HEK293 (cell line): ENCODE results near the gene SSBP3.

Experiments used
- CTCF ChIA-PET: fragments of 350-600 bp; formaldehyde crosslinking; extraction: SDS; loops from one replicate; lab custom pipeline; 2021; ENCODE audit warnings: antibody characterized with exemption; lab: Yijun Ruan, JAX
- POLR2A ChIA-PET: fragments of 300-600 bp; formaldehyde crosslinking; extraction: SDS; loops from one replicate; lab custom pipeline; 2020; ENCODE audit warnings: antibody characterized with exemption, inconsistent platforms; lab: Yijun Ruan, JAX
- H3K27ac ChIP-seq: fragments of 200-500 bp; sonication (Bioruptor generic); 2 replicates; pipeline ENCODE4 v1.5.1; 2014; ENCODE audit warnings: low read depth, low read length, control low read depth, inconsistent platforms; ENCODE audit errors: extremely low read depth
- H3K36me3 ChIP-seq, 2 experiments: fragments of 200-500 bp in 1 of 2; sonication (Bioruptor generic) in 1 of 2; 1 replicate in 1 of 2; 2 replicates in 1 of 2; pipeline ENCODE4 v1.5.1; 2014 to 2017; ENCODE audit warnings: inconsistent platforms in 2 of 2, low read length in 2 of 2; ENCODE audit not compliant: control insufficient read depth in 2 of 2, insufficient read depth in 1 of 2
- H3K4me1 ChIP-seq: fragments of 200-500 bp; sonication (Bioruptor generic); 2 replicates; pipeline ENCODE4 v1.5.1; 2014; ENCODE audit warnings: mild to moderate bottlenecking, low read length, inconsistent platforms; ENCODE audit not compliant: control insufficient read depth, insufficient read depth
- H3K4me3 ChIP-seq: 2 replicates; pipeline ENCODE4 v1.5.1; 2011; ENCODE audit warnings: low read depth, mild to moderate bottlenecking, control low read depth, low read length, moderate library complexity
- H3K9me3 ChIP-seq: fragments of 200-500 bp; sonication (Bioruptor generic); 2 replicates; pipeline ENCODE4 v1.5.1; 2014; ENCODE audit warnings: low read depth, low read length, inconsistent platforms; ENCODE audit not compliant: control insufficient read depth, insufficient read depth
- GLIS1 ChIP-seq: fragments of 450-650 bp; formaldehyde crosslinking; IDR thresholded peaks from 2 replicates; pipeline ENCODE4 v1.5.1; 2016; ENCODE audit warnings: missing biosample characterization, missing genetic modification characterization
- GLIS2 ChIP-seq: fragments of 450-650 bp; formaldehyde crosslinking; IDR thresholded peaks from 2 replicates; pipeline ENCODE4 v1.5.1; 2016; ENCODE audit warnings: missing biosample characterization, missing genetic modification characterization
- KLF17 ChIP-seq: fragments of 450-650 bp; formaldehyde crosslinking; IDR thresholded peaks from 2 replicates; pipeline ENCODE4 v1.5.1; 2016; ENCODE audit warnings: missing biosample characterization, missing genetic modification characterization
- OSR2 ChIP-seq: fragments of 450-650 bp; formaldehyde crosslinking; IDR thresholded peaks from 2 replicates; pipeline ENCODE4 v1.5.1; 2016; ENCODE audit warnings: missing biosample characterization, missing genetic modification characterization
- PRDM2 ChIP-seq: fragments of 450-650 bp; formaldehyde crosslinking; IDR thresholded peaks from 2 replicates; pipeline ENCODE4 v1.5.1; 2016; ENCODE audit warnings: missing biosample characterization, missing genetic modification characterization, borderline replicate concordance
- WT1 ChIP-seq: fragments of 450-650 bp; formaldehyde crosslinking; IDR thresholded peaks from 2 replicates; pipeline ENCODE4 v1.5.1; 2016; ENCODE audit warnings: missing biosample characterization, missing genetic modification characterization
- ZBTB48 ChIP-seq: fragments of 450-650 bp; formaldehyde crosslinking; IDR thresholded peaks from 2 replicates; pipeline ENCODE4 v1.5.1; 2016; ENCODE audit warnings: missing biosample characterization, missing genetic modification characterization
- ZNF121 ChIP-seq: fragments of 450-650 bp; formaldehyde crosslinking; IDR thresholded peaks from 2 replicates; pipeline ENCODE4 v1.5.1; 2016; ENCODE audit warnings: missing biosample characterization, missing genetic modification characterization
- ZNF174 ChIP-seq: fragments of 450-650 bp; formaldehyde crosslinking; IDR thresholded peaks from 2 replicates; pipeline ENCODE4 v1.5.0; 2017; ENCODE audit warnings: missing biosample characterization, mild to moderate bottlenecking, missing genetic modification characterization
- ZNF398 ChIP-seq: fragments of 450-650 bp; formaldehyde crosslinking; IDR thresholded peaks from 2 replicates; pipeline ENCODE4 v1.5.1; 2017; ENCODE audit warnings: missing biosample characterization, missing genetic modification characterization
- ZNF785 ChIP-seq: fragments of 450-650 bp; formaldehyde crosslinking; IDR thresholded peaks from 2 replicates; pipeline ENCODE4 v1.5.1; 2016; ENCODE audit warnings: missing biosample characterization, missing genetic modification characterization

The SSBP3 gene

GRCh38 chr1:54297596-54298283, 108.5 kb downstream of the SSBP3 start:
- no peak overlapping the region for H3K27ac ChIP-seq
- TF ChIP-seq OSR2 (tag by site-specific recombination) (peak; percentile 35; the same call in 1 of the 2 replicates), ZNF174 (tag by site-specific recombination) (no peak)
- ChIA-PET CTCF (interaction anchor here (0.7 kb wide), 1 partner anchor 12 kb away, joined by 3 read pairs; no protein-coding TSS in a partner anchor), POLR2A (no interaction called here)
- H3K9me3 ChIP-seq = no peaks in the 10 kb centered on the region
- no peaks in the 10 kb centered on the region for H3K36me3 ChIP-seq
- H3K4me1 ChIP-seq = peaks cover 7% of the 10 kb centered on the region; the same call in 1 of the 2 replicates
- no peak overlapping the region for H3K4me3 ChIP-seq

GRCh38 chr1:54296666-54297065, 109.5 kb downstream of the SSBP3 start:
- H3K4me1 ChIP-seq = peaks cover 7% of the 10 kb centered on the region; the same call in 1 of the 2 replicates
- no peak overlapping the region for H3K27ac ChIP-seq
- H3K4me3 ChIP-seq = no peak overlapping the region
- ChIA-PET POLR2A (no interaction called here), CTCF (no interaction called here)
- H3K36me3 ChIP-seq = no peaks in the 10 kb centered on the region
- TF ChIP-seq GLIS1 (peak; percentile 15; the same call in 1 of the 2 replicates), GLIS2 (no peak)
- H3K9me3 ChIP-seq = no peaks in the 10 kb centered on the region

- TF ChIP-seq ZNF785 = no peak
- TF ChIP-seq WT1 = peak; percentile 84
- TF ChIP-seq ZBTB48 (tag by site-specific recombination) = 0 out of 2 replicates have a peak, but pooled peaks have one; percentile 34
- TF ChIP-seq ZNF121 (tag by site-specific recombination) = peak; percentile 62; the same call in 1 of the 2 replicates
- TF ChIP-seq ZNF398 = peak; percentile 63
- TF ChIP-seq KLF17 (tag by site-specific recombination) = peak; percentile 18; the same call in 1 of the 2 replicates
- TF ChIP-seq PRDM2 (tag by site-specific recombination) = no peak
- POLR2A ChIA-PET = interaction anchor here (0.6 kb wide), 2 partner anchors 22 to 223 kb away, joined by 3 to 5 read pairs; no protein-coding TSS in a partner anchor
- H3K27ac ChIP-seq = no peak overlapping the region
- CTCF ChIA-PET = no interaction called here
- H3K4me3 ChIP-seq = no peak overlapping the region
- H3K36me3 ChIP-seq = no peaks in the 10 kb centered on the region
- peaks cover 7% of the 10 kb centered on the region; the same call in 1 of the 2 replicates for H3K4me1 ChIP-seq
- H3K9me3 ChIP-seq = no peaks in the 10 kb centered on the region
Observed at GRCh38 chr1:54294887-54295286, 111.3 kb downstream of the SSBP3 start.
